Keratinocyte (primary cell): ENCODE data around the gene TNFRSF11A. TPM values are rescaled to one million over a fixed set of nuclear protein-coding genes. Genes with fewer than 3 reads are reported as not detected.

Experiments used
- DNase-seq: peaks from one replicate; pipeline ENCODE4 v3.0.0-alpha.2; 2011; ENCODE audit warnings: low read depth, missing footprints, low spot score
- FAIRE-seq: peaks from 2 replicates; lab custom pipeline; 2011; peaks lifted over from hg19 to GRCh38; lab: Jason Lieb, UNC
- H2AFZ ChIP-seq: 2 replicates; pipeline ENCODE4 v1.6.0; 2012; ENCODE audit warnings: low read length, control low read depth, inconsistent platforms; ENCODE audit not compliant: control insufficient read depth
- H3K27ac ChIP-seq: 2 replicates; pipeline ENCODE4 v1.5.1; 2011; ENCODE audit warnings: low read length; ENCODE audit not compliant: control insufficient read depth, insufficient read depth
- H3K27me3 ChIP-seq: 3 replicates; pipeline ENCODE4 v1.6.0; 2011; ENCODE audit warnings: low read length; ENCODE audit not compliant: control insufficient read depth, insufficient read depth; ENCODE audit errors: extremely low read depth
- H3K36me3 ChIP-seq, 2 experiments: 2 replicates in 1 of 2; 3 replicates in 1 of 2; pipeline ENCODE4 v1.5.1; 2011; ENCODE audit warnings: low read length in 2 of 2, mild to moderate bottlenecking in 1 of 2; ENCODE audit not compliant: control insufficient read depth in 2 of 2, insufficient read depth in 2 of 2; ENCODE audit errors: extremely low read depth in 1 of 2
- H3K4me1 ChIP-seq: 3 replicates; pipeline ENCODE4 v1.5.1; 2011; ENCODE audit warnings: low read length; ENCODE audit not compliant: control insufficient read depth, insufficient read depth; ENCODE audit errors: extremely low read depth
- H3K4me2 ChIP-seq: 3 replicates; pipeline ENCODE4 v1.6.0; 2011; ENCODE audit warnings: low read depth, low read length; ENCODE audit not compliant: control insufficient read depth, insufficient read depth; ENCODE audit errors: extremely low read depth
- H3K4me3 ChIP-seq, 3 experiments: fragments of 200-600 bp in 1 of 3; sonication (generic) in 1 of 3; 2 replicates in 2 of 3; 3 replicates in 1 of 3; pipeline ENCODE4 v1.5.1; 2011 to 2016; ENCODE audit warnings: low read length in 3 of 3, mild to moderate bottlenecking in 3 of 3, control low read depth in 2 of 3, inconsistent platforms in 1 of 3, low read depth in 1 of 3, mixed read lengths in 1 of 3, mixed run types in 1 of 3, moderate library complexity in 1 of 3; ENCODE audit not compliant: control insufficient read depth in 2 of 3, insufficient read depth in 2 of 3; ENCODE audit errors: extremely low read depth in 1 of 3
- H3K79me2 ChIP-seq: 2 replicates; pipeline ENCODE4 v1.6.0; 2012; ENCODE audit warnings: low read length; ENCODE audit not compliant: control insufficient read depth, insufficient read depth
- H3K9ac ChIP-seq: 3 replicates; pipeline ENCODE4 v1.6.0; 2011; ENCODE audit warnings: low read length; ENCODE audit not compliant: control insufficient read depth, insufficient read depth; ENCODE audit errors: extremely low read depth
- H3K9me1 ChIP-seq: 3 replicates; pipeline ENCODE4 v1.6.0; 2011; ENCODE audit warnings: low read length; ENCODE audit not compliant: control insufficient read depth, insufficient read depth; ENCODE audit errors: extremely low read depth
- H3K9me3 ChIP-seq: 2 replicates; pipeline ENCODE4 v1.5.1; 2012; ENCODE audit warnings: low read depth, low read length; ENCODE audit not compliant: control insufficient read depth
- H4K20me1 ChIP-seq: 3 replicates; pipeline ENCODE4 v1.6.0; 2011; ENCODE audit warnings: low read length; ENCODE audit not compliant: control insufficient read depth, insufficient read depth; ENCODE audit errors: extremely low read depth
- CTCF ChIP-seq, 3 experiments: IDR thresholded peaks in 1 of 3; conservative IDR thresholded peaks in 1 of 3; optimal IDR thresholded peaks in 1 of 3; 2 replicates in 2 of 3; 3 replicates in 1 of 3; pipeline versions ENCODE3 to v1.5.1; 2011; ENCODE audit warnings: low read length in 3 of 3, mild to moderate bottlenecking in 3 of 3, moderate library complexity in 2 of 3, control low read depth in 1 of 3, inconsistent platforms in 1 of 3; ENCODE audit not compliant: insufficient read depth in 2 of 3; ENCODE audit errors: extremely low read depth in 1 of 3
- EZH2 ChIP-seq: IDR thresholded peaks from one replicate; pipeline ENCODE4 v1.6.1; 2012; ENCODE audit warnings: inconsistent platforms, mild to moderate bottlenecking, low read length, moderate library complexity
- dilution Hi-C: fragments of 300-500 bp; cut with MboI; formaldehyde crosslinking; loops from one replicate; pipeline ENCODE4 v1.7.0; 2020; ENCODE audit warnings: low sequenced_read_pairs; ENCODE audit not compliant: extremely low pct_ligation_motif_present
- polyA plus RNA-seq, 5 experiments: library from polyadenylated mRNA; depleted of rRNA in 3 of 5; stranded (reverse) in 3 of 5; stranded (forward) in 1 of 5; unstranded in 1 of 5; fragments of >200 nt; gene quantifications; 1 replicate in 1 of 5; 2 replicates in 3 of 5; 3 replicates in 1 of 5; pipeline versions ENCODE4 v1.2.1 to v1.2.3, GENCODE V29; 2011 to 2012; ENCODE audit warnings: missing spikeins in 2 of 5, low read depth in 1 of 5, low replicate concordance in 1 of 5

Gene TNFRSF11A
- polyA plus RNA-seq, 1 donor (not counting 4 experiments of a cell fraction or from before 2014, with no cell fraction given) = 0.51 TPM

GRCh38 chr18:62336618-62337017 is 11.5 kb downstream of the TNFRSF11A start:
- H3K36me3 ChIP-seq = no peaks in the 10 kb centered on the region
- H2AFZ ChIP-seq = no peak overlapping the region
- H3K9me1 ChIP-seq = no peaks in the 10 kb centered on the region
- peaks cover 12% of the 10 kb centered on the region for H3K4me1 ChIP-seq
- H3K4me2 ChIP-seq = no peak overlapping the region
- FAIRE-seq (no peak), DNase-seq (no peak)
- H3K9ac ChIP-seq = no peak overlapping the region
- dilution Hi-C loops = no loop called here
- H3K27ac ChIP-seq = no peak overlapping the region
- no peak for TF ChIP-seq CTCF (optimal IDR thresholded peaks at IDR 0.05 in 1 of 3, IDR thresholded peaks at IDR 0.05 in 1 of 3, conservative IDR thresholded peaks at IDR 0.05 in 1 of 3; ENCODE audit: extremely low read depth in 1 of 3, insufficient read depth in 2 of 3, low read length in 3 of 3)
- TF ChIP-seq EZH2 = no peak
- no peaks in the 10 kb centered on the region for H4K20me1 ChIP-seq
- no peaks in the 10 kb centered on the region for H3K9me3 ChIP-seq
- H3K4me3 ChIP-seq = no peak overlapping the region
- no peaks in the 10 kb centered on the region for H3K79me2 ChIP-seq
- H3K27me3 ChIP-seq = no peaks in the 10 kb centered on the region

- Histone ChIP-seq H3K79me2 (no peaks in the 10 kb centered on the region), H4K20me1 (no peaks in the 10 kb centered on the region), H3K9me1 (no peaks in the 10 kb centered on the region), H2AFZ (no peak overlapping the region), H3K27ac (no peak overlapping the region), H3K4me2 (no peak overlapping the region), H3K4me1 (peaks cover 12% of the 10 kb centered on the region), H3K9ac (no peak overlapping the region), H3K4me3 (no peak overlapping the region), H3K9me3 (no peaks in the 10 kb centered on the region), H3K27me3 (no peaks in the 10 kb centered on the region), H3K36me3 (no peaks in the 10 kb centered on the region)
- FAIRE-seq (no peak), DNase-seq (no peak)
- TF ChIP-seq EZH2 = no peak
- TF ChIP-seq CTCF (optimal IDR thresholded peaks at IDR 0.05 in 1 of 3, IDR thresholded peaks at IDR 0.05 in 1 of 3, conservative IDR thresholded peaks at IDR 0.05 in 1 of 3; ENCODE audit: extremely low read depth in 1 of 3, insufficient read depth in 2 of 3, low read length in 3 of 3) = no peak
- dilution Hi-C loops = no loop called here
Observed at GRCh38 chr18:62337336-62337735, 12.2 kb downstream of the TNFRSF11A start.
